K562 (cell line): ENCODE results near the gene SMG1.
"Not testable (repeated sequence)": the region's sequence is repeated elsewhere in the genome, so short reads cannot be mapped to it uniquely, and the experiment has no call there.

Experiments used
- EZH2 ChIP-seq: IDR thresholded peaks from 2 replicates; pipeline ENCODE4 v1.6.1; 2012; ENCODE audit warnings: low read depth, mild to moderate bottlenecking, inconsistent platforms, low read length, borderline replicate concordance
- TF ChIP-seq, protein P1 (sequence below), 2 experiments: fragments of 450-650 bp; formaldehyde crosslinking in 1 of 2; IDR thresholded peaks; 2 replicates each; pipeline versions ENCODE4 v1.4.0 to v1.6.1; 2014 to 2020; ENCODE audit warnings: mild to moderate bottlenecking in 2 of 2, borderline replicate concordance in 1 of 2, low read depth in 1 of 2

DNA sequence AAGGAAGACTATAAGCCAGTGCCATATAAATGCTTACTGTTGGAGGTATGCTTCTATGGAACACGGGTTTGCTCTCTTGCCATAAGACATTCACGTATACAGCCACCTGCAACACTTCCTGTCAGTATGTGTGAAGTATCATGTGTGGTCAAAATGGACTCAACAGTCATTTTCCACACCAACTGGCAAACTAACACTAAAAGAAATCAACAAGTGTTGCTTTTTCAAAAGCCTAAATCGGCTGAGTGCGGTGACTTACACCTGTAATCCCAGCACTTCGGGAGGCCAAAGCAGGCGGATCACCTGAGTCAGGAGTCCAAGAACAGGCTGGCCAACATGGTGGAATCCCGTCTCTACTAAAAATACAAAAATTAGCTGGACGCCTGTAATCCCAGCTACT is 3.1 kb downstream of the SMG1 start:
- TF ChIP-seq, protein P1, sequence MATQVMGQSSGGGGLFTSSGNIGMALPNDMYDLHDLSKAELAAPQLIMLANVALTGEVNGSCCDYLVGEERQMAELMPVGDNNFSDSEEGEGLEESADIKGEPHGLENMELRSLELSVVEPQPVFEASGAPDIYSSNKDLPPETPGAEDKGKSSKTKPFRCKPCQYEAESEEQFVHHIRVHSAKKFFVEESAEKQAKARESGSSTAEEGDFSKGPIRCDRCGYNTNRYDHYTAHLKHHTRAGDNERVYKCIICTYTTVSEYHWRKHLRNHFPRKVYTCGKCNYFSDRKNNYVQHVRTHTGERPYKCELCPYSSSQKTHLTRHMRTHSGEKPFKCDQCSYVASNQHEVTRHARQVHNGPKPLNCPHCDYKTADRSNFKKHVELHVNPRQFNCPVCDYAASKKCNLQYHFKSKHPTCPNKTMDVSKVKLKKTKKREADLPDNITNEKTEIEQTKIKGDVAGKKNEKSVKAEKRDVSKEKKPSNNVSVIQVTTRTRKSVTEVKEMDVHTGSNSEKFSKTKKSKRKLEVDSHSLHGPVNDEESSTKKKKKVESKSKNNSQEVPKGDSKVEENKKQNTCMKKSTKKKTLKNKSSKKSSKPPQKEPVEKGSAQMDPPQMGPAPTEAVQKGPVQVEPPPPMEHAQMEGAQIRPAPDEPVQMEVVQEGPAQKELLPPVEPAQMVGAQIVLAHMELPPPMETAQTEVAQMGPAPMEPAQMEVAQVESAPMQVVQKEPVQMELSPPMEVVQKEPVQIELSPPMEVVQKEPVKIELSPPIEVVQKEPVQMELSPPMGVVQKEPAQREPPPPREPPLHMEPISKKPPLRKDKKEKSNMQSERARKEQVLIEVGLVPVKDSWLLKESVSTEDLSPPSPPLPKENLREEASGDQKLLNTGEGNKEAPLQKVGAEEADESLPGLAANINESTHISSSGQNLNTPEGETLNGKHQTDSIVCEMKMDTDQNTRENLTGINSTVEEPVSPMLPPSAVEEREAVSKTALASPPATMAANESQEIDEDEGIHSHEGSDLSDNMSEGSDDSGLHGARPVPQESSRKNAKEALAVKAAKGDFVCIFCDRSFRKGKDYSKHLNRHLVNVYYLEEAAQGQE (IDR thresholded peaks at IDR 0.05; ENCODE audit: borderline replicate concordance), result not testable (repeated sequence)
- TF ChIP-seq, protein P1 (CRISPR knock-in tag; IDR thresholded peaks at IDR 0.05; ENCODE audit: low read depth), result not testable (repeated sequence)
- not testable (repeated sequence) for TF ChIP-seq EZH2
